Hepatocyte (in vitro differentiated cells): ENCODE results near the gene PRKAB1. TPM values are rescaled to one million over a fixed set of nuclear protein-coding genes. Genes with fewer than 3 reads are reported as not detected.
"Not testable (repeated sequence)": the region's sequence is repeated elsewhere in the genome, so short reads cannot be mapped to it uniquely, and the experiment has no call there.

Experiments
- DNase-seq: peaks from one replicate; pipeline ENCODE4 v3.0.0-alpha.2; 2016; ENCODE audit warnings: low spot score
- H2AFZ ChIP-seq: fragments of 200-600 bp; sonication (generic); 2 replicates; pipeline ENCODE4 v1.6.0; 2016; ENCODE audit warnings: antibody characterized with exemption, mild to moderate bottlenecking
- H3K27ac ChIP-seq: fragments of 200-600 bp; sonication (generic); 2 replicates; pipeline ENCODE4 v1.5.1; 2016; ENCODE audit warnings: mild to moderate bottlenecking
- H3K27me3 ChIP-seq: fragments of 200-600 bp; sonication (generic); 2 replicates; pipeline ENCODE4 v1.6.1; 2016
- H3K36me3 ChIP-seq: fragments of 200-600 bp; sonication (generic); replicated peaks from 2 replicates; pipeline ENCODE4 v1.5.1; 2016; ENCODE audit warnings: low read depth; ENCODE audit not compliant: insufficient read depth
- H3K4me1 ChIP-seq: fragments of 200-600 bp; sonication (generic); 2 replicates; pipeline ENCODE4 v1.5.1; 2016; ENCODE audit warnings: mild to moderate bottlenecking, moderate library complexity; ENCODE audit not compliant: insufficient read depth
- H3K4me2 ChIP-seq: fragments of 200-600 bp; sonication (generic); 2 replicates; pipeline ENCODE4 v1.6.0; 2016
- H3K4me3 ChIP-seq: fragments of 200-600 bp; sonication (generic); 2 replicates; pipeline ENCODE4 v1.5.1; 2016; ENCODE audit warnings: mild to moderate bottlenecking
- H3K79me2 ChIP-seq: fragments of 200-600 bp; sonication (generic); 2 replicates; pipeline ENCODE4 v1.6.0; 2017; ENCODE audit warnings: mild to moderate bottlenecking
- H3K9me2 ChIP-seq: fragments of 200-600 bp; sonication (generic); replicated peaks from 2 replicates; pipeline ENCODE4 v1.6.0; 2017; ENCODE audit warnings: mild to moderate bottlenecking; ENCODE audit not compliant: insufficient read depth
- H3K9me3 ChIP-seq: fragments of 200-600 bp; sonication (generic); 2 replicates; pipeline ENCODE4 v1.5.1; 2016; ENCODE audit warnings: low read depth, mild to moderate bottlenecking
- H4K20me1 ChIP-seq: fragments of 200-600 bp; sonication (generic); 2 replicates; pipeline ENCODE4 v1.6.0; 2016; ENCODE audit warnings: mild to moderate bottlenecking; ENCODE audit not compliant: insufficient read depth, poor library complexity, severe bottlenecking
- EZH2 ChIP-seq: fragments of 200-600 bp; sonication (generic); IDR thresholded peaks from 2 replicates; pipeline ENCODE4 v1.6.1; 2016; ENCODE audit warnings: antibody characterized with exemption, mild to moderate bottlenecking, borderline replicate concordance
- EZH2phosphoT487 ChIP-seq: fragments of 200-600 bp; sonication (generic); IDR thresholded peaks from one replicate; pipeline ENCODE4 v1.6.1; 2018; ENCODE audit warnings: antibody characterized with exemption, mild to moderate bottlenecking, low read depth, moderate library complexity; ENCODE audit not compliant: unreplicated experiment, severe bottlenecking
- WGBS: methylation state at CpG from one replicate; pipeline ENCODE4 v1.1.6; 2016; ENCODE audit warnings: low lambda C conversion rate; ENCODE audit errors: missing lambda C conversion rate; 5-methylcytosine and 5-hydroxymethylcytosine counted together
- polyA plus RNA-seq: library from polyadenylated mRNA; unstranded; fragments of >200 nt; fragmentation: Nextera tagmentation; extraction: Ambion mirVana; gene quantifications from 2 replicates; pipeline ENCODE4 v1.2.1, GENCODE V29; 2016
- total RNA-seq: library from RNA; depleted of rRNA; stranded (reverse); fragments of >200 nt; gene quantifications from 2 replicates; pipeline ENCODE4 v1.2.3, GENCODE V29; 2014
- TF ChIP-seq, protein P1 (sequence below): fragments of 200-600 bp; sonication (generic); IDR thresholded peaks from 2 replicates; pipeline ENCODE4 v1.5.1; 2016; ENCODE audit warnings: antibody characterized with exemption, mild to moderate bottlenecking; ENCODE audit not compliant: poor library complexity

PRKAB1 gene
- total and polyA plus RNA-seq, 2 experiments from 2014 or later = 32.3 to 37.7 TPM

DNA sequence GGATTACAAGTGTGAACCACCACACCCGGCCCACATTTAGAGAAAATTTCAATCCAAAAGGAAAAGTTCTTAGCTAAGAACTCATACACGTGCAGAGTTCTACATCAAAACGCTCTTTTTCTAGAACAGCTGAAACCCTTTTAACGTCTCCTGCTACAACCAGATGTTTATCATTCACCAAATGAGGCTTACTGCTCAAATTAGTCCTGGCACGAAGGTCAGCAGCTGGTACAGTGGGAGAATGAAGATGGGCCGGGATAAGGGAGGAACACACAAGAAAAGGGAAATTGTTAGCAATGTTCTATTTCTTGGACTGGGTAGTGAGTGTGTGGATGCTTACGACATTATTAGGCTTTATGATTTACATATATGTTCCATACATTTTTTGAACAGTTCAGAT is 37.2 kb downstream of the PRKAB1 start:
- Histone ChIP-seq H3K79me2 (no peaks in the 10 kb centered on the region), H3K4me3 (no peak overlapping the region), H3K36me3 (no peaks in the 10 kb centered on the region), H3K4me1 (no peaks in the 10 kb centered on the region), H3K27me3 (no peaks in the 10 kb centered on the region), H3K9me2 (no peaks in the 10 kb centered on the region), H3K9me3 (no peaks in the 10 kb centered on the region), H3K4me2 (no peak overlapping the region), H4K20me1 (no peaks in the 10 kb centered on the region), H2AFZ (no peak overlapping the region), H3K27ac (no peak overlapping the region)
- no peak for TF ChIP-seq EZH2
- TF ChIP-seq, protein P1, sequence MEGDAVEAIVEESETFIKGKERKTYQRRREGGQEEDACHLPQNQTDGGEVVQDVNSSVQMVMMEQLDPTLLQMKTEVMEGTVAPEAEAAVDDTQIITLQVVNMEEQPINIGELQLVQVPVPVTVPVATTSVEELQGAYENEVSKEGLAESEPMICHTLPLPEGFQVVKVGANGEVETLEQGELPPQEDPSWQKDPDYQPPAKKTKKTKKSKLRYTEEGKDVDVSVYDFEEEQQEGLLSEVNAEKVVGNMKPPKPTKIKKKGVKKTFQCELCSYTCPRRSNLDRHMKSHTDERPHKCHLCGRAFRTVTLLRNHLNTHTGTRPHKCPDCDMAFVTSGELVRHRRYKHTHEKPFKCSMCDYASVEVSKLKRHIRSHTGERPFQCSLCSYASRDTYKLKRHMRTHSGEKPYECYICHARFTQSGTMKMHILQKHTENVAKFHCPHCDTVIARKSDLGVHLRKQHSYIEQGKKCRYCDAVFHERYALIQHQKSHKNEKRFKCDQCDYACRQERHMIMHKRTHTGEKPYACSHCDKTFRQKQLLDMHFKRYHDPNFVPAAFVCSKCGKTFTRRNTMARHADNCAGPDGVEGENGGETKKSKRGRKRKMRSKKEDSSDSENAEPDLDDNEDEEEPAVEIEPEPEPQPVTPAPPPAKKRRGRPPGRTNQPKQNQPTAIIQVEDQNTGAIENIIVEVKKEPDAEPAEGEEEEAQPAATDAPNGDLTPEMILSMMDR = no peak
- no peak for TF ChIP-seq EZH2phosphoT487
- 91% methylated on average over 7 of the region's 7 CpGs for WGBS
- no peak for DNase-seq

DNA sequence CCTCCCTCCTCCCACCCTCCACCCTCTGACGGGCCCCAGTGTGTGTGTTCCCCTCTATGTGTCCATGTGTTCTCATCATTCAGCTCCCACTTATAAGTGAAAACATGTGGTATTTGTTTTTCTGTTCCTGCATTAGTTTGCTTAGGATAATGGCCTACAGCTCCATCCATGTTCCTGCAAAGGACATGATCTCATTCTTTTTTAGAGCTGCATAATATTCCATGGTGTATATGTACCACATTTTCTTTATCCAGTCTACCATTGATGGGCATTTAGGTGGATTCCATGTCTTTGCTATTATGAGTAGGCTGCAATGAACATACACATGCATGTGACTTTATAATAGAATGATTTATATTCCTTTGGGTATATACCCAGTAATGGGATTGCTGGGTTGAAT is 38.5 kb downstream of the PRKAB1 start:
- not testable (repeated sequence) for H4K20me1 ChIP-seq, H2AFZ ChIP-seq, H3K4me1 ChIP-seq, H3K4me3 ChIP-seq, H3K79me2 ChIP-seq, H3K27me3 ChIP-seq, H3K9me3 ChIP-seq, H3K9me2 ChIP-seq, DNase-seq, H3K36me3 ChIP-seq, H3K27ac ChIP-seq, H3K4me2 ChIP-seq
- whole genome bisulfite sequencing = 80% methylated on average over 1 of the region's 1 CpG

DNA sequence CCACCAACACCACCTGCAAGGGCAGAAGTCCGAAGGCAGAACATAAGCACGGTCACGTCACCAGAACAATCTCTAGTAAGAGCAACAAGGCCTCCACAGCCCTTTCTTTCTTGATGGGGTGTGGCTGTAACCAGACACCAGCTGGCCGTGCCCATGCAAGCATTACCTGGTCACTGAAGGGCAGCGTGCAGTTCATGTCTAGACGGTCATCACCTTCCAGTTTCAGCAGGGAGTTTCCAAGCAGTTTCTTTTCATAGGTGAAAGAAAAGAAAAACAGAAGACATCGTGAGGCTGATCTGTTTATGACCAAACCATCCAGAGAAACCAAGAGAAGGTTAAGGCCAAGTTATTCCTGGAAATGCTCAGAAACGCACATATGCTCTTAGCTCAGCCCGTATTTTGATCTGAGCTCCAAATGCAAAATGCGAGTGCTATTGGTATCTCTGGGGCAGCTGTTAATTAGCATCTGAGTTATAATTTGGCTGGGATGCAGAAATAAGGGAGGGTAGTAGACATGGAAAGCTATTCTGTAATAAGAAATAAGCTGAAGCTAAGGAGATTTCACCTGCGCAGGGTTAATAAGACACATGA is 42.5 kb downstream of the PRKAB1 start:
- TF ChIP-seq EZH2 (no peak), EZH2phosphoT487 (no peak)
- TF ChIP-seq, protein P1 = no peak
- Histone ChIP-seq H3K9me3 (no peaks in the 10 kb centered on the region), H3K79me2 (no peaks in the 10 kb centered on the region), H3K27me3 (no peaks in the 10 kb centered on the region), H4K20me1 (no peaks in the 10 kb centered on the region), H2AFZ (no peak overlapping the region), H3K4me1 (no peaks in the 10 kb centered on the region), H3K27ac (peak overlapping the region; percentile 56), H3K4me3 (no peak overlapping the region), H3K36me3 (no peaks in the 10 kb centered on the region), H3K4me2 (no peak overlapping the region), H3K9me2 (no peaks in the 10 kb centered on the region)
- no peak for DNase-seq
- WGBS = 92% methylated on average over 11 of the region's 11 CpGs

DNA sequence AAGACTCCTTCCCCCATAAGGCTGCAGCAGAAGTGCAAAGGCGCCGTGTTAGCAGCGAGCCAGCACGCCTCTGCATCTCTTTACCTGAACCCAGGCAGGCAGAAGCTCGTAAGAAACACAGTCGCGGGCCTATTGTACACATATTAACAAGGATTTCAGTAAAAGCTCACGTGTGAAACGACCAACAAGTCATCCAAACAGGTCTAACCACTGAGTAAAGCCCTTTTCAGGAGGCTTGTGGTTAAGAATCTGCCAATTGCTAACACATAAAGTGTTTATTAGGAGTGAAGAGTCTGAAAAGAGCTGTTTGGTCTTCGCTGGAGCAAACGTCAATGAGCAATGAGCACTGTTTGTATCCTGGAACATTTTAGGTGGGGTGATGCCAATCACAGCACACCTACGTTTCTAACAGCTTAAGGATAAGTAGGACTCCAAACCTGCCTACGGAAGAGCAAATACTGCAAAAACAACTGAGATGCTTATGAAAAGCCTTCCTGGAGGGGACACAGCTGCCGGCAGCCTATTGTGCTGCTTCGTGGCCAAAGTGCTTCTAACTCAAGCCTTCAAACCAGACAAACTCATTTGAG is 43.1 kb downstream of the PRKAB1 start:
- 86% methylated on average over 15 of the region's 15 CpGs for WGBS
- Histone ChIP-seq H3K9me3 (no peaks in the 10 kb centered on the region), H3K9me2 (no peaks in the 10 kb centered on the region), H3K4me2 (no peak overlapping the region), H2AFZ (no peak overlapping the region), H3K36me3 (no peaks in the 10 kb centered on the region), H3K27ac (peak overlapping the region; percentile 56), H3K79me2 (no peaks in the 10 kb centered on the region), H4K20me1 (no peaks in the 10 kb centered on the region), H3K27me3 (no peaks in the 10 kb centered on the region), H3K4me1 (peaks cover 4% of the 10 kb centered on the region), H3K4me3 (no peak overlapping the region)
- TF ChIP-seq, protein P1 = no peak
- no peak for TF ChIP-seq EZH2
- no peak for TF ChIP-seq EZH2phosphoT487
- DNase-seq = no peak
